ENCODE measurements around the gene CDH23.

Gene CDH23

GRCh38 chr10:71423250-71423649 is 26.5 kb downstream of the CDH23 start:
- no peak for DNase-seq (ENCODE audit: low spot score)

GRCh38 chr10:71423901-71424300 is 27.2 kb downstream of the CDH23 start:
- no peak for DNase-seq (ENCODE audit: low spot score)

GRCh38 chr10:71424496-71425194 is 27.9 kb downstream of the CDH23 start:
- DNase-seq (ENCODE audit: low spot score) = no peak

- no peak for DNase-seq (ENCODE audit: low spot score)
Measured at GRCh38 chr10:71426058-71426605, 29.4 kb downstream of the CDH23 start.

- no peak for DNase-seq (ENCODE audit: low spot score)
Measured at GRCh38 chr10:71427246-71427645, 30.5 kb downstream of the CDH23 start.

GRCh38 chr10:71429304-71429703 is 32.6 kb downstream of the CDH23 start:
- no peak for DNase-seq (ENCODE audit: low spot score)

- no peak for DNase-seq (ENCODE audit: low spot score)
Measured at GRCh38 chr10:71429929-71430328, 33.2 kb downstream of the CDH23 start.

- DNase-seq (ENCODE audit: low spot score) = no peak
Measured at GRCh38 chr10:71431239-71432100, 34.8 kb downstream of the CDH23 start.

- no peak for DNase-seq (ENCODE audit: low spot score)
Measured at GRCh38 chr10:71432101-71432905, 35.6 kb downstream of the CDH23 start.

- DNase-seq (ENCODE audit: low spot score) = no peak
Measured at GRCh38 chr10:71432956-71433767, 36.4 kb downstream of the CDH23 start.

- peak; percentile 2 for DNase-seq (ENCODE audit: low spot score)
Measured at GRCh38 chr10:71433768-71434744, 37.3 kb downstream of the CDH23 start.

- DNase-seq (ENCODE audit: low spot score) = no peak
Measured at GRCh38 chr10:71434760-71435394, 38.2 kb downstream of the CDH23 start.

- no peak for DNase-seq (ENCODE audit: low spot score)
Measured at GRCh38 chr10:71435571-71436267, 39.0 kb downstream of the CDH23 start.

GRCh38 chr10:71436268-71437125 is 39.8 kb downstream of the CDH23 start:
- no peak for DNase-seq (ENCODE audit: low spot score)

- DNase-seq (ENCODE audit: low spot score) = no peak
Measured at GRCh38 chr10:71437537-71438092, 40.9 kb downstream of the CDH23 start.

GRCh38 chr10:71438761-71439160 is 42.0 kb downstream of the CDH23 start:
- no peak for DNase-seq (ENCODE audit: low spot score)

- no peak for DNase-seq (ENCODE audit: low spot score)
Measured at GRCh38 chr10:71439670-71440425, 43.1 kb downstream of the CDH23 start.

All from kidney tubule cell (primary cell).